Mesothelial cell of epicardium (in vitro differentiated cells): Measurements from ENCODE around the gene KCNJ10. TPM values are rescaled to one million over a fixed set of nuclear protein-coding genes. Genes with fewer than 3 reads are reported as not detected.
A peak's percentile ranks its signal among the peaks of the same experiment; 100 is the strongest.

Source experiments
- DNase-seq, 2 experiments: peaks; one replicate each; pipeline ENCODE4 v3.0.0; 2021; ENCODE audit warnings: low spot score in 2 of 2; ENCODE audit not compliant: unreplicated experiment in 2 of 2
- H3K27ac Mint-ChIP-seq: 2 replicates; pipeline ENCODE4 v1.8.0; 2021; ENCODE audit warnings: mixed read lengths
- H3K27me3 Mint-ChIP-seq: 2 replicates; pipeline ENCODE4 v1.8.0; 2021; ENCODE audit warnings: low read depth, mixed read lengths
- H3K36me3 Mint-ChIP-seq: 2 replicates; pipeline ENCODE4 v1.8.0; 2021; ENCODE audit warnings: mixed read lengths
- H3K4me1 Mint-ChIP-seq: 2 replicates; pipeline ENCODE4 v1.8.0; 2021; ENCODE audit warnings: mixed read lengths
- H3K4me3 Mint-ChIP-seq: 2 replicates; pipeline ENCODE4 v1.8.0; 2021; ENCODE audit warnings: mild to moderate bottlenecking, moderate library complexity, mixed read lengths
- H3K9me3 Mint-ChIP-seq: 2 replicates; pipeline ENCODE4 v1.8.0; 2021; ENCODE audit warnings: mixed read lengths
- total RNA-seq: library from RNA; stranded (reverse); gene quantifications from 3 replicates; pipeline ENCODE4 v1.2.1, GENCODE V29; 2021
- TF ChIP-seq, protein P1 (sequence below): fragments of 200-600 bp; sonication (generic); IDR thresholded peaks from one replicate; pipeline ENCODE4 v1.5.0; 2021; ENCODE audit warnings: antibody characterized with exemption; ENCODE audit not compliant: unreplicated experiment

The KCNJ10 gene
- total RNA-seq, 1 donor from 2014 or later: 0.27 TPM

DNA sequence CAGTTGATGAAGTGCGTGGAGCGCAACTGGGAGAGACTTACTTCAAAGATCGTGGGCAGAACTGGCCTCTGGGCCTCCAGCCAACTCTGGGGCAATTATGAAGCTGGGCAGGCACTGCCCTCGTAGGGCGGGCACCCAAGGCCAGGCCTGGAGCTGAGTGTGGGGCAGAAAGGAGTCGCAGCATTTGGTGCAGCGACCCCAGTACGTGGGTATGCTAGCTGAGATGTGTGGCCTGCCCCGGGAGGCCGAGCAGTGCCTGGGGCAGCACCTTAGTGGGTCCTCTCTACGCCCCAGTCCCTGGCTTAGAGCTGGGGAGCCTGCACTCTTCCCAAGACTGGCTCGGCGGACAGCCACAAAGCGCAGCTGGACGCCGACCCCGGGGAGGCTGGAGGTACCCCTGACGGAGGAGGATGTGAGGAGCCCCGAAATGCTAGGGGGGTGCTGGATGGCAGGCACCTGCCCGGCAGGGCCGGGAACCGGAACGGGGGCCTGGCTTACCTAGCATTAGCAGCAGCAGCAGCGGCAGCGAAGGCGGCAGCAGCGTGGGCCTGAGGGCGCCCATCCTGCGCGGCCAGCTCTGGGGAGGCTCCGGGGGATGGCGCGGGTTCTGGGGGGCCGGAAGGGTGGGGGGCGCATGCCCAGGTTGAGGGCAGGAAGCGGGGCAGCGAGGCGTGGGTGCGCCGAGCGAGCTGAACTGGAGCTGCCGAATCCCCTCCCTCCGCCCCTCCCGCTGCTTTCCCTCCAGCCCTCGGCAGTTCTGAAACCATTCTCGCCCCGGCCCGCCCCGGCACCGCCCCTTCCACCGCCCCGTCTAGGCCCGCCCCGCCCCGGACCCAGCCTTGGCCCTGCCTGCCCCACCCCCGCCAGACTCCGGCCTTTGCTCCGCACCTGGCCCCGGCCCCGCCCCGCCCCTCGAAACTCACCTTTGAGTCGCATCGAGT lies 28.2 kb upstream of the KCNJ10 start, which contains the start of gene IGSF8:
TSS of gene IGSF8 (minus strand) at position 709 of the 941 bp plus-strand sequence. CDS start at position 562, 147 bp downstream.
- H3K36me3 Mint-ChIP-seq: no peaks in the 10 kb centered on the region
- no peaks in the 10 kb centered on the region for H3K9me3 Mint-ChIP-seq
- TF ChIP-seq, protein P1, sequence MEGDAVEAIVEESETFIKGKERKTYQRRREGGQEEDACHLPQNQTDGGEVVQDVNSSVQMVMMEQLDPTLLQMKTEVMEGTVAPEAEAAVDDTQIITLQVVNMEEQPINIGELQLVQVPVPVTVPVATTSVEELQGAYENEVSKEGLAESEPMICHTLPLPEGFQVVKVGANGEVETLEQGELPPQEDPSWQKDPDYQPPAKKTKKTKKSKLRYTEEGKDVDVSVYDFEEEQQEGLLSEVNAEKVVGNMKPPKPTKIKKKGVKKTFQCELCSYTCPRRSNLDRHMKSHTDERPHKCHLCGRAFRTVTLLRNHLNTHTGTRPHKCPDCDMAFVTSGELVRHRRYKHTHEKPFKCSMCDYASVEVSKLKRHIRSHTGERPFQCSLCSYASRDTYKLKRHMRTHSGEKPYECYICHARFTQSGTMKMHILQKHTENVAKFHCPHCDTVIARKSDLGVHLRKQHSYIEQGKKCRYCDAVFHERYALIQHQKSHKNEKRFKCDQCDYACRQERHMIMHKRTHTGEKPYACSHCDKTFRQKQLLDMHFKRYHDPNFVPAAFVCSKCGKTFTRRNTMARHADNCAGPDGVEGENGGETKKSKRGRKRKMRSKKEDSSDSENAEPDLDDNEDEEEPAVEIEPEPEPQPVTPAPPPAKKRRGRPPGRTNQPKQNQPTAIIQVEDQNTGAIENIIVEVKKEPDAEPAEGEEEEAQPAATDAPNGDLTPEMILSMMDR: no peak
- H3K27me3 Mint-ChIP-seq: no peaks in the 10 kb centered on the region
- peak within 1 kb of the TSS; percentile 75 for H3K27ac Mint-ChIP-seq
- H3K4me3 Mint-ChIP-seq: peak within 1 kb of the TSS; percentile 74
- peak; percentile 92 to 94 for DNase-seq
- H3K4me1 Mint-ChIP-seq: peaks cover 27% of the 10 kb centered on the region

DNA sequence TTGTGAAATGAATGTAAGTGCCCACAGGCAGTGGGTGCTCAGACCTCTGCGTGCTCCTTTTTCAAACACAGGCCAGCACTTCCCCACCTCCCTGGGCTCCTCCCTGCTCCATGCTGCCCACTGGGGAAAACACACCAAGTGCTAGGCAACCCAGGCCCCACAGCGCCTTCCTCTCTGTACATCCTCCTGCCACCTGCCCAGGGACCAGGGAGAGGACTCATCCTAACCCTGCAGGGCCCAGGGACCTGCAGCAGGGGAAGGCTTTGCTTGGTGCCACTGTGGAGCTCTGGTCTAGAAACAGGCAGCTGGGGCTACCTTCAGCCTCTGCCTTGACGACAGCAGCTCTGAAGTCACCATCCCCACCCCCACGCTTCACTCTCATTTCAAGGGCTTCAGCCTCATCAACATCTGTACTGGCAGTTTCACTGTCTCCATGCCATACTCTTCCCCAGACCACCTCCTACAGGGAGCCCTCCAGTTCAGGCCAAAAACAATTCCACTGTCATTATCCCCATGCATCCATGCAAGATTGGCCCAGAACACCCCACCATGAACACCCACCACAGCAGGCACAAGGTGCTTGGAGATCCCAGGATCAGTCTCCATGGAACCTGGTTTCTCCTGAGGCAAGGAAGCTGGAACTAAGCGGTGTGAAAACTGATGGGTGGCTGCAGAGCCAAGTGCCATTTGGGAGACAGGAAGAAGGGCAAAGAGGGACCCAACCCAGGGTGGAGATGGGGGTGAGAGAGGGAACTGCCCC lies 27.4 kb upstream of the KCNJ10 start:
- no peaks in the 10 kb centered on the region for H3K36me3 Mint-ChIP-seq
- TF ChIP-seq, protein P1: no peak
- DNase-seq: no peak
- H3K27ac Mint-ChIP-seq: peak overlapping the region; percentile 75
- H3K27me3 Mint-ChIP-seq: no peaks in the 10 kb centered on the region
- peak overlapping the region; percentile 74 for H3K4me3 Mint-ChIP-seq
- H3K9me3 Mint-ChIP-seq: no peaks in the 10 kb centered on the region
- H3K4me1 Mint-ChIP-seq: peaks cover 25% of the 10 kb centered on the region

DNA sequence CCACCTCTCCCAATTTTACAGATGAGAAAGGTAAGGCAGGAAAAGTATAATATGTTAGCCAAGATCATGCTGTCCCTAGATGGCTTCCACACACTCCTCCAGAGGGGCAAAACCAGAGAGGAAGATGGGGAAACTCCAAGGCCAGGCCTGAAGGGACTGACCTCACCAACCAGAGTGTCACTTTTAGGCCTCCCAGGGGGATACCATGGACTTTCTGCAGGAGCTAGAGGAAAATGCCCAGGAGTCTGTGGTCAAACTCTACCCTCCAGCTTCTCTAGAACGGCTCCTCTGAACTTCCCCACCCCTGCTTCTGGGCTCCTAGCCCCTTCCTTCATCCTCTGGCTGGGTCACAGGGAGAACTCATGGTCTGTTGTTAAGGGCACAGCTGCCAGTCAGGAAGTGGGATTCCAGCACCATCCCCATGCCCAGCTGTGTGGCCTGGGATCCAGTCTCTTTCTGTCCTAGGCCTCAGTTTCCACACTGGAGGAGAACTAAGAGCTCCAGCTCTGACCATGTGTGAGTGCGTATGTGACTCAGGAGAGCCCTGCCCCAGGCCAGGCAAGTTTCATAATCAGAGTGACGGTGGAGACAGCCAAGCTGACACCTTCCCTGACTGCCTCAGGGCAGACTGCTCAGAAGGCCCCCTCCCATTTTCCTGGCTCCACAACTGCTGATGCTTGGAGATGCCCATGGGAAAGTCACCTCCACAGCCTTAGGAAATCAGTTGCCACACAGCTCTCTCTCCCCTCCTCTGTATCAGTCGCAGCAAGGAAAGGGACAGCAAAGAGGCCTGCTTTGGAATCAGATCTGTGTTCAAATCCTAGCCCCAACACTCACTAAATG lies 26.5 kb upstream of the KCNJ10 start:
- H3K9me3 Mint-ChIP-seq: no peaks in the 10 kb centered on the region
- H3K4me1 Mint-ChIP-seq: peaks cover 19% of the 10 kb centered on the region
- DNase-seq: no peak
- peak overlapping the region; percentile 9 for H3K27ac Mint-ChIP-seq
- TF ChIP-seq, protein P1: no peak
- peak overlapping the region; percentile 10 for H3K4me3 Mint-ChIP-seq
- H3K27me3 Mint-ChIP-seq: no peaks in the 10 kb centered on the region
- H3K36me3 Mint-ChIP-seq: no peaks in the 10 kb centered on the region

DNA sequence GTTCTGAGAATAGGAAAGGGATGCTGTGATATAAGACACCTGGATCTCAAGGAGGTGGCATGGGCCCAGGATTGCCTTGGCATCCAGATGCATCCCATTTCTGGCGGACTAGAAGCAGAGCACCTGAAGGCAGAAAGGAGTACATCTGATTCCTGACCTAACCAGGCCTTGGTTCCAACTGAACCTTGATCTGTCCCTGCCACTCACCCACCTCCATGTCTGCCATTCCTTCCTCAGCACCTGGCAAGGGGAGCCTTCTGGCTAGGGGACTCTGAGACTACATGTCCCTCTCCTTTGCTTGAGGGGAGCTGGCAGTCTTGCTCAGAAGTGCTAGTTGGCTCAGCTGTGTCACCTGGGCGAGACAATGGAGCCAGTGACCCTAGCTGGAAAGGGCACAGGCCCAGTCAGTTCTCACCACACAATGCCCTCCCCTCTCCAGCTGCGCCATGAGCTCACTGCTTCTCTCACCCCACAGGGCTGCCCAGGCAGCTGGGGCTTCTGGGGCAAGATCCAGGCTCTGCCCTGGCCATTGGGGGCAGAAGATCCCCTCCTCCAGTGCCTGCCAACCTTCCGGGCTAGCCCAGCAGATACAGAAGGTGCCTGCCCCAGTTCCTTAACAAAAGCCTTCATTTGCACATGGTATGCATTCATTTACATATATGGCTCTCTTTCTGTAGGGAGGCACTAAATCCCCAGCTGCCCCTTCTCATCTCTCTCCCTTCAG lies 25.6 kb upstream of the KCNJ10 start:
- no peak overlapping the region for H3K27ac Mint-ChIP-seq
- no peaks in the 10 kb centered on the region for H3K27me3 Mint-ChIP-seq
- no peak for DNase-seq
- peaks cover 16% of the 10 kb centered on the region for H3K4me1 Mint-ChIP-seq
- TF ChIP-seq, protein P1: no peak
- no peaks in the 10 kb centered on the region for H3K9me3 Mint-ChIP-seq
- H3K4me3 Mint-ChIP-seq: no peak overlapping the region
- no peaks in the 10 kb centered on the region for H3K36me3 Mint-ChIP-seq

DNA sequence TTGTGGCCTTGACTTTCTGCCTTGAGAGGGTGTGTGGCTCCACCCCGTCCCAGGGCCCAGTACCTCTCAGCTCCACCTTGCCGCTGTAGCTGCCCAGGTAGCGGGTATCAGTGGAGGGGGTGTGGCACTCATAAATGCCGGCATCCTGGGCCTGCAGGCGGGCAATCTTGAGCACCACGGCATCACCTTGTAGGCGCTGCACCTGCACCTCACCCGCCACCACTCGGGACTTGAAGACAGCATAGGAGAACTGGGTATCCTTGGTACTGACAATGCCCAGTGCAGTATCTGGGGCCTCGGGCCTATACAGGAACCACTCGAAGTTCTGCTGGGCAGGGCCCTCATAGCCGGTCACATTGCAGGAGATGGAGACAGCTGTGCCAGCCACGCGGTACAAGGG lies 24.8 kb upstream of the KCNJ10 start:
- H3K4me1 Mint-ChIP-seq: peaks cover 16% of the 10 kb centered on the region

More for the DNA sequence above, 24.8 kb upstream of the KCNJ10 start:
- Mint-ChIP-seq H3K4me3 (no peak overlapping the region), H3K9me3 (no peaks in the 10 kb centered on the region), H3K36me3 (no peaks in the 10 kb centered on the region), H3K27me3 (no peaks in the 10 kb centered on the region), H3K27ac (no peak overlapping the region)
- DNase-seq: no peak
- TF ChIP-seq, protein P1: no peak
